ENCODE results near the gene TBC1D16.

- no peak for TF ChIP-seq CTCF (IDR thresholded peaks at IDR 0.05)
- no peak for TF ChIP-seq EZH2 (IDR thresholded peaks at IDR 0.05; ENCODE audit: borderline replicate concordance, insufficient read depth, low read depth, low read length, poor library complexity, severe bottlenecking)
These were observed 11.5 kb upstream of the TBC1D16 start for GRCh38 chr17:80047176-80047575.

All from B cell (primary cell).